Subcutaneous adipose tissue (tissue), 4 donors: ENCODE data around the gene XRCC6. TPM values are rescaled to one million over a fixed set of nuclear protein-coding genes. Genes with fewer than 3 reads are reported as not detected.

ENCODE experiments used
- total RNA-seq, 4 donors: library from RNA; depleted of rRNA; stranded (reverse); fragments of >200 nt; gene quantifications; one replicate each; pipeline ENCODE4 v1.1.0, GENCODE V29; 2016
- TF ChIP-seq, protein P1 (sequence below): fragments of 450-650 bp; IDR thresholded peaks from one replicate; pipeline ENCODE4 v1.5.1; 2016; ENCODE audit warnings: low read depth, mild to moderate bottlenecking, control low read depth, antibody characterized with exemption, moderate library complexity

The XRCC6 gene
- total RNA-seq, 4 donors from 2014 or later, result 151 to 186 (median 169) TPM

- TF ChIP-seq, protein P1, sequence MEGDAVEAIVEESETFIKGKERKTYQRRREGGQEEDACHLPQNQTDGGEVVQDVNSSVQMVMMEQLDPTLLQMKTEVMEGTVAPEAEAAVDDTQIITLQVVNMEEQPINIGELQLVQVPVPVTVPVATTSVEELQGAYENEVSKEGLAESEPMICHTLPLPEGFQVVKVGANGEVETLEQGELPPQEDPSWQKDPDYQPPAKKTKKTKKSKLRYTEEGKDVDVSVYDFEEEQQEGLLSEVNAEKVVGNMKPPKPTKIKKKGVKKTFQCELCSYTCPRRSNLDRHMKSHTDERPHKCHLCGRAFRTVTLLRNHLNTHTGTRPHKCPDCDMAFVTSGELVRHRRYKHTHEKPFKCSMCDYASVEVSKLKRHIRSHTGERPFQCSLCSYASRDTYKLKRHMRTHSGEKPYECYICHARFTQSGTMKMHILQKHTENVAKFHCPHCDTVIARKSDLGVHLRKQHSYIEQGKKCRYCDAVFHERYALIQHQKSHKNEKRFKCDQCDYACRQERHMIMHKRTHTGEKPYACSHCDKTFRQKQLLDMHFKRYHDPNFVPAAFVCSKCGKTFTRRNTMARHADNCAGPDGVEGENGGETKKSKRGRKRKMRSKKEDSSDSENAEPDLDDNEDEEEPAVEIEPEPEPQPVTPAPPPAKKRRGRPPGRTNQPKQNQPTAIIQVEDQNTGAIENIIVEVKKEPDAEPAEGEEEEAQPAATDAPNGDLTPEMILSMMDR, result no peak
Observed at GRCh38 chr22:41684194-41684593, 63.1 kb downstream of the XRCC6 start.

GRCh38 chr22:41687901-41688364, 66.8 kb downstream of the XRCC6 start:
- TF ChIP-seq, protein P1, result no peak

- TF ChIP-seq, protein P1, result no peak
Observed at GRCh38 chr22:41688365-41689211, 67.5 kb downstream of the XRCC6 start, which contains the start of gene SNU13. SNU13 (minus strand) TSS chr22:41688867; CDS start chr22:41688796, 71 bp downstream.

DNA sequence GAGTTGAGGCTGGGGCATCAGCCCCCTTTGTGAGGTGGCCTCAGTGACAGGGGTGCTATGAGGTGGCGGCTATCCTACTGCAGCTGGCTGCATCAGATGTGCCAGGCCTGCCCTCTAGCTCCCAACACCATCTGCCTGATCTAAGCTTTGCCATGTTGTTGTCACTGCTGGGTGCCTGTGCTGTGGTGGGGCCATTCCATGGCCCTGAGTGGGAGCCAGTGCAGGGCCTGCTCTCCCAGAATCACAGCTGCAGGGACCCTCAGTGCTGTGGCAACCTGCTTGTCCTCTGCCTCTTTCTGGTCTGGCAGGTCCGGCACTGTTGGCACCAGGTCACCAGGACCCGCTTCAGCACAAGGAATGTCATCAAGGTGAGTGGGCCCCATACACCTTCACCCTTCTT, 69.4 kb downstream of the XRCC6 start:
- TF ChIP-seq, protein P1, result no peak

GRCh38 chr22:41695211-41695610, 74.1 kb downstream of the XRCC6 start:
- TF ChIP-seq, protein P1, result no peak

GRCh38 chr22:41696703-41697102, 75.6 kb downstream of the XRCC6 start:
- TF ChIP-seq, protein P1, result no peak

GRCh38 chr22:41697126-41697775, 76.2 kb downstream of the XRCC6 start:
- TF ChIP-seq, protein P1, result no peak
